ENCODE measurements around the gene PLGRKT.
"Not testable (repeated sequence)": the region's sequence is repeated elsewhere in the genome, so short reads cannot be mapped to it uniquely, and the experiment has no call there.

Gene PLGRKT

GRCh38 chr9:5429873-5430564 is 7.7 kb downstream of the PLGRKT start:
- no peak for DNase-seq (ENCODE audit: low spot score)

- DNase-seq (ENCODE audit: low spot score) = no peak
Measured at GRCh38 chr9:5428794-5429528, 8.8 kb downstream of the PLGRKT start.

- DNase-seq (ENCODE audit: low spot score) = no peak
Measured at GRCh38 chr9:5428172-5428571, 9.6 kb downstream of the PLGRKT start.

GRCh38 chr9:5427005-5427404 is 10.7 kb downstream of the PLGRKT start:
- DNase-seq (ENCODE audit: low spot score) = no peak

GRCh38 chr9:5425006-5425628 is 12.6 kb downstream of the PLGRKT start:
- peak; percentile 47 for DNase-seq (ENCODE audit: low spot score)

GRCh38 chr9:5422276-5422675 is 15.4 kb downstream of the PLGRKT start:
- no peak for DNase-seq (ENCODE audit: low spot score)

- DNase-seq (ENCODE audit: low spot score) = no peak
Measured at GRCh38 chr9:5421163-5421562, 16.6 kb downstream of the PLGRKT start.

- no peak for DNase-seq (ENCODE audit: low spot score)
Measured at GRCh38 chr9:5419987-5420386, 17.7 kb downstream of the PLGRKT start.

- DNase-seq (ENCODE audit: low spot score) = no peak
Measured at GRCh38 chr9:5418481-5418880, 19.2 kb downstream of the PLGRKT start.

GRCh38 chr9:5416953-5417352 is 20.8 kb downstream of the PLGRKT start:
- DNase-seq (ENCODE audit: low spot score) = no peak

- no peak for DNase-seq (ENCODE audit: low spot score)
Measured at GRCh38 chr9:5408596-5408995, 29.1 kb downstream of the PLGRKT start.

GRCh38 chr9:5402217-5402616 is 35.5 kb downstream of the PLGRKT start:
- no peak for DNase-seq (ENCODE audit: low spot score)

- not testable (repeated sequence) for DNase-seq (ENCODE audit: low spot score)
Measured at GRCh38 chr9:5397547-5397946, 40.2 kb downstream of the PLGRKT start.

GRCh38 chr9:5395428-5395827 is 42.3 kb downstream of the PLGRKT start:
- no peak for DNase-seq (ENCODE audit: low spot score)

GRCh38 chr9:5393976-5394375 is 43.7 kb downstream of the PLGRKT start:
- DNase-seq (ENCODE audit: low spot score) = peak; percentile 10

GRCh38 chr9:5393497-5393896 is 44.2 kb downstream of the PLGRKT start:
- no peak for DNase-seq (ENCODE audit: low spot score)

- DNase-seq (ENCODE audit: low spot score) = no peak
Measured at GRCh38 chr9:5392285-5392684, 45.4 kb downstream of the PLGRKT start.

- DNase-seq (ENCODE audit: low spot score) = no peak
Measured at GRCh38 chr9:5389109-5389732, 48.5 kb downstream of the PLGRKT start.

- no peak for DNase-seq (ENCODE audit: low spot score)
Measured at GRCh38 chr9:5388026-5388819, 49.5 kb downstream of the PLGRKT start.

GRCh38 chr9:5384436-5384835 is 53.3 kb downstream of the PLGRKT start:
- DNase-seq (ENCODE audit: low spot score) = no peak

GRCh38 chr9:5382479-5382878 is 55.2 kb downstream of the PLGRKT start:
- no peak for DNase-seq (ENCODE audit: low spot score)
